SU-DHL-6 (cell line): ENCODE measurements around the gene LSM3.

Source experiments
- H2AFZ ChIP-seq: fragments of 200-600 bp; sonication (generic); 2 replicates; pipeline ENCODE4 v1.6.1; 2014; ENCODE audit warnings: low read depth, mild to moderate bottlenecking, moderate library complexity, mixed read lengths, antibody characterized with exemption, low read length; ENCODE audit not compliant: severe bottlenecking
- H3F3A ChIP-seq: fragments of 200-600 bp; shearing (Covaris generic); 2 replicates; pipeline ENCODE4 v1.6.0; 2016; ENCODE audit warnings: antibody characterized with exemption, mild to moderate bottlenecking; ENCODE audit not compliant: insufficient read depth
- H3K27ac ChIP-seq: fragments of 200-600 bp; sonication (generic); 2 replicates; pipeline ENCODE4 v1.5.1; 2016; ENCODE audit warnings: low read depth, mild to moderate bottlenecking, low read length, moderate library complexity, mixed read lengths
- H3K27me3 ChIP-seq: fragments of 200-600 bp; sonication (generic), shearing (Covaris generic); 2 replicates; pipeline ENCODE4 v1.6.0; 2014; ENCODE audit warnings: mild to moderate bottlenecking, low read length
- H3K36me3 ChIP-seq: fragments of 200-600 bp; sonication (generic); 2 replicates; pipeline ENCODE4 v1.6.1; 2014; ENCODE audit warnings: mild to moderate bottlenecking, low read length, mixed read lengths
- H3K4me2 ChIP-seq: fragments of 300-600, 200-600 bp; shearing (Covaris generic), sonication (generic); 2 replicates; pipeline ENCODE4 v1.6.0; 2014; ENCODE audit warnings: low read length, low read depth, mild to moderate bottlenecking; ENCODE audit not compliant: poor library complexity, severe bottlenecking
- H3K4me3 ChIP-seq: fragments of 200-600 bp; sonication (generic); 2 replicates; pipeline ENCODE4 v1.5.1; 2014; ENCODE audit warnings: antibody characterized with exemption, low read length, mild to moderate bottlenecking, mixed read lengths; ENCODE audit not compliant: insufficient read depth, poor library complexity, severe bottlenecking
- H3K79me2 ChIP-seq: fragments of 200-600 bp; sonication (generic); 2 replicates; pipeline ENCODE4 v1.6.1; 2014; ENCODE audit warnings: mild to moderate bottlenecking, low read length, moderate library complexity; ENCODE audit not compliant: insufficient read depth
- H3K9ac ChIP-seq: fragments of 200-600 bp; sonication (generic); 2 replicates; pipeline ENCODE4 v1.7.0; 2014; ENCODE audit warnings: mild to moderate bottlenecking, low read length
- H3K9me2 ChIP-seq: fragments of 200-600 bp; sonication (generic); replicated peaks from 2 replicates; pipeline ENCODE4 v1.6.1; 2014; ENCODE audit warnings: low read length; ENCODE audit not compliant: insufficient read depth
- H3K9me3 ChIP-seq: fragments of 200-600 bp; sonication (generic); 2 replicates; pipeline ENCODE4 v1.6.1; 2014; ENCODE audit warnings: low read length, mixed read lengths; ENCODE audit not compliant: insufficient read depth
- H4K20me1 ChIP-seq: fragments of 200-600 bp; sonication (generic); 2 replicates; pipeline ENCODE4 v1.6.1; 2014; ENCODE audit warnings: low read depth, mild to moderate bottlenecking, antibody characterized with exemption, low read length, moderate library complexity, mixed read lengths
- EZH2phosphoT487 ChIP-seq: fragments of 200-600 bp; sonication (generic), shearing (Covaris generic); conservative IDR thresholded peaks from 2 replicates; pipeline ENCODE4 v1.6.1; 2018; ENCODE audit warnings: mild to moderate bottlenecking, antibody characterized with exemption, low read length, moderate library complexity, mixed read lengths
- TF ChIP-seq, protein P1 (sequence below): fragments of 200-600 bp; sonication (generic); IDR thresholded peaks from one replicate; pipeline ENCODE4 v1.5.1; 2017; ENCODE audit warnings: antibody characterized with exemption, mild to moderate bottlenecking, low read length, moderate library complexity; ENCODE audit not compliant: insufficient read depth, poor library complexity, severe bottlenecking

Gene LSM3

DNA sequence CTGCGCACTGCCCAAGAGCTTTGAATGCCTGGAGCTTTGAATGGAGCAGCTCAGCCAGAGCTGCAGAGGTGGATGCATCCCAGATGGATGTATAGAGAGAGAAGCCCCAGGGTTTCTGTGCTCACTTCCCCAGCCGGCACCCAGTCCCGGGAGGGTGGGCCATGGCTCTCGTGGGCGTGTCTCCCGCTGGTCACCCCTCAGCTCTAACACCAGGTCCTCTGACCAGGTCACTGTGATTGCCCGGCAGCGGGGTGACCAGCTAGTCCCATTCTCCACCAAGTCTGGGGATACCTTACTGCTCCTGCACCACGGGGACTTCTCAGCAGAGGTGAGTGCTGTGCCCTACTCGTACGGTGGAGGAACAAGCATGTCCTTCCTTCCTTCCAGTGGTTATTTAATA is 43.0 kb upstream of the LSM3 start:
- no peaks in the 10 kb centered on the region for H3K36me3 ChIP-seq
- H3K4me2 ChIP-seq, result no peak overlapping the region
- H3K9ac ChIP-seq, result no peak overlapping the region
- H3K27ac ChIP-seq, result no peak overlapping the region
- H2AFZ ChIP-seq, result no peak overlapping the region
- no peaks in the 10 kb centered on the region for H3K27me3 ChIP-seq
- no peak overlapping the region for H3K4me3 ChIP-seq
- H3F3A ChIP-seq, result no peaks in the 10 kb centered on the region
- no peaks in the 10 kb centered on the region for H4K20me1 ChIP-seq
- no peaks in the 10 kb centered on the region for H3K79me2 ChIP-seq
- TF ChIP-seq EZH2phosphoT487, result no peak
- TF ChIP-seq, protein P1, sequence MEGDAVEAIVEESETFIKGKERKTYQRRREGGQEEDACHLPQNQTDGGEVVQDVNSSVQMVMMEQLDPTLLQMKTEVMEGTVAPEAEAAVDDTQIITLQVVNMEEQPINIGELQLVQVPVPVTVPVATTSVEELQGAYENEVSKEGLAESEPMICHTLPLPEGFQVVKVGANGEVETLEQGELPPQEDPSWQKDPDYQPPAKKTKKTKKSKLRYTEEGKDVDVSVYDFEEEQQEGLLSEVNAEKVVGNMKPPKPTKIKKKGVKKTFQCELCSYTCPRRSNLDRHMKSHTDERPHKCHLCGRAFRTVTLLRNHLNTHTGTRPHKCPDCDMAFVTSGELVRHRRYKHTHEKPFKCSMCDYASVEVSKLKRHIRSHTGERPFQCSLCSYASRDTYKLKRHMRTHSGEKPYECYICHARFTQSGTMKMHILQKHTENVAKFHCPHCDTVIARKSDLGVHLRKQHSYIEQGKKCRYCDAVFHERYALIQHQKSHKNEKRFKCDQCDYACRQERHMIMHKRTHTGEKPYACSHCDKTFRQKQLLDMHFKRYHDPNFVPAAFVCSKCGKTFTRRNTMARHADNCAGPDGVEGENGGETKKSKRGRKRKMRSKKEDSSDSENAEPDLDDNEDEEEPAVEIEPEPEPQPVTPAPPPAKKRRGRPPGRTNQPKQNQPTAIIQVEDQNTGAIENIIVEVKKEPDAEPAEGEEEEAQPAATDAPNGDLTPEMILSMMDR, result no peak
- no peaks in the 10 kb centered on the region for H3K9me3 ChIP-seq
- H3K9me2 ChIP-seq, result no peaks in the 10 kb centered on the region

DNA sequence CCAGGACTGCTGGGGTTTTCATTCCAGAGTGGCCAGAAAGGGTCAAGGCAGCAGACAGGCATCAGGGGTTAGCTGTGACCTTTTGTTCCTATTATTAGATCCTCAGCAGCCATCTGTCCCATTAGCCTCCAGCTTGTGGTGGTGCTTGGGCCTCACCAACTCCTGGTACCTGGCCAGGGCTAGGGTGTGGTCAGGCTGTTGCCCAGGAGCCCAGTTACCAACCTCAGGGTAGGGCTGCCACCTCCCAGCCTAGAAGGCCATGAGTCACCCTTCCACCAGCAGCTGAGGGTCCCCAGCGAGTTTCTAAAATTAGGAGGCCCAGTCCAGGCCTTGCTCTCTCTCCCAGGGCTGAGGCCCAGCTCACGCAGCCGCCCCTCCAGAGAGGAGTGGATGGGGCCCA is 41.6 kb upstream of the LSM3 start:
- Histone ChIP-seq H3K79me2 (no peaks in the 10 kb centered on the region), H3K4me3 (no peak overlapping the region), H4K20me1 (no peaks in the 10 kb centered on the region), H3K9ac (no peak overlapping the region), H3K36me3 (no peaks in the 10 kb centered on the region), H3K27me3 (no peaks in the 10 kb centered on the region), H3K9me3 (no peaks in the 10 kb centered on the region), H3K27ac (no peak overlapping the region), H3K9me2 (no peaks in the 10 kb centered on the region), H3K4me2 (no peak overlapping the region), H2AFZ (no peak overlapping the region), H3F3A (no peaks in the 10 kb centered on the region)
- TF ChIP-seq EZH2phosphoT487, result no peak
- TF ChIP-seq, protein P1, result no peak

GRCh38 chr3:14137445-14137844 is 41.2 kb upstream of the LSM3 start:
- H3K36me3 ChIP-seq, result no peaks in the 10 kb centered on the region
- H3K9me2 ChIP-seq, result no peaks in the 10 kb centered on the region
- no peaks in the 10 kb centered on the region for H3K27me3 ChIP-seq
- no peak overlapping the region for H3K4me3 ChIP-seq
- no peak overlapping the region for H3K4me2 ChIP-seq
- no peak overlapping the region for H3K27ac ChIP-seq
- no peak overlapping the region for H3K9ac ChIP-seq
- no peak overlapping the region for H2AFZ ChIP-seq
- no peak for TF ChIP-seq EZH2phosphoT487
- TF ChIP-seq, protein P1, result no peak
- no peaks in the 10 kb centered on the region for H3K9me3 ChIP-seq
- H3F3A ChIP-seq, result no peaks in the 10 kb centered on the region
- no peaks in the 10 kb centered on the region for H3K79me2 ChIP-seq
- H4K20me1 ChIP-seq, result no peaks in the 10 kb centered on the region
